H1 (cell line): ENCODE measurements around the gene TMEM170A. TPM values are rescaled to one million over a fixed set of nuclear protein-coding genes. Genes with fewer than 3 reads are reported as not detected.

ENCODE experiments used
- CTCF ChIA-PET: fragments of 300-600 bp; sonication (Branson Sonifier 250); formaldehyde crosslinking; loops from one replicate; lab custom pipeline; 2021; ENCODE audit not compliant: partially characterized antibody; lab: Charles Lee
- POLR2A ChIA-PET: fragments of 300-600 bp; sonication (Branson Sonifier 250); formaldehyde crosslinking; loops from one replicate; lab custom pipeline; 2021; ENCODE audit warnings: inconsistent platforms; ENCODE audit not compliant: partially characterized antibody; lab: Charles Lee
- DNase-seq, 2 experiments: peaks; one replicate each; pipeline versions ENCODE4 v3.0.0 to v3.0.0-alpha.2; 2010 to 2022; ENCODE audit warnings: low spot score in 2 of 2, low read depth in 1 of 2, mixed read lengths in 1 of 2
- FAIRE-seq: peaks from 2 replicates; lab custom pipeline; 2011; peaks lifted over from hg19 to GRCh38; lab: Jason Lieb, UNC
- H2AFZ ChIP-seq: 2 replicates; pipeline ENCODE4 v1.8.1; 2012; ENCODE audit warnings: low read length, inconsistent platforms
- H2AK5ac ChIP-seq: 2 replicates; pipeline ENCODE4 v1.6.1; 2013; ENCODE audit warnings: low read depth, low read length
- H2BK120ac ChIP-seq: replicated peaks from 2 replicates; pipeline ENCODE3; 2013; ENCODE audit warnings: low read depth, low read length, inconsistent platforms
- H2BK12ac ChIP-seq: 2 replicates; pipeline ENCODE4 v1.6.1; 2013; ENCODE audit warnings: low read depth, low read length
- H2BK15ac ChIP-seq: 2 replicates; pipeline ENCODE4 v1.6.1; 2013; ENCODE audit warnings: low read length
- H2BK20ac ChIP-seq: 2 replicates; pipeline ENCODE4 v1.6.1; 2013; ENCODE audit warnings: low read length
- H2BK5ac ChIP-seq: 2 replicates; pipeline ENCODE4 v1.6.1; 2013; ENCODE audit warnings: low read depth, low read length
- H3K14ac ChIP-seq: 2 replicates; pipeline ENCODE4 v1.6.1; 2013; ENCODE audit warnings: inconsistent platforms; ENCODE audit not compliant: insufficient read length
- H3K18ac ChIP-seq: 2 replicates; pipeline ENCODE4 v1.6.1; 2013; ENCODE audit warnings: low read length; ENCODE audit errors: extremely low read depth
- H3K23ac ChIP-seq: 2 replicates; pipeline ENCODE4 v1.6.1; 2013; ENCODE audit warnings: inconsistent platforms; ENCODE audit not compliant: insufficient read length
- H3K23me2 ChIP-seq: 2 replicates; pipeline ENCODE4 v1.6.1; 2013; ENCODE audit warnings: low read depth, low read length
- H3K27ac ChIP-seq: 2 replicates; pipeline ENCODE4 v1.6.1; 2011; ENCODE audit warnings: low read depth, low read length, inconsistent platforms
- H3K27me3 ChIP-seq, 4 experiments: replicated peaks in 1 of 4; 1 replicate in 1 of 4; 2 replicates in 3 of 4; pipeline versions ENCODE4 v1.6.1 to v1.8.1; 2011 to 2013; ENCODE audit warnings: low read length in 3 of 4, mild to moderate bottlenecking in 3 of 4, inconsistent platforms in 2 of 4, mixed read lengths in 2 of 4, moderate library complexity in 1 of 4; ENCODE audit not compliant: control insufficient read depth in 3 of 4, insufficient read depth in 3 of 4; ENCODE audit errors: extremely low read depth in 1 of 4
- H3K36me3 ChIP-seq, 4 experiments: 2 replicates each; pipeline versions ENCODE4 v1.6.1 to v1.8.1; 2011 to 2013; ENCODE audit warnings: mild to moderate bottlenecking in 4 of 4, low read length in 3 of 4, moderate library complexity in 2 of 4, control low read depth in 1 of 4, inconsistent platforms in 1 of 4; ENCODE audit not compliant: insufficient read depth in 4 of 4, control insufficient read depth in 2 of 4
- H3K4ac ChIP-seq: replicated peaks from 2 replicates; pipeline ENCODE3; 2013; ENCODE audit warnings: low read length, low read depth, mixed read lengths, inconsistent platforms; ENCODE audit not compliant: insufficient read length
- H3K4me1 ChIP-seq, 4 experiments: replicated peaks in 1 of 4; 1 replicate in 1 of 4; 2 replicates in 3 of 4; pipeline versions ENCODE4 v1.6.1 to v1.8.1; 2011 to 2013; ENCODE audit warnings: low read length in 3 of 4, inconsistent platforms in 2 of 4, mixed read lengths in 1 of 4; ENCODE audit not compliant: insufficient read depth in 4 of 4, control insufficient read depth in 3 of 4
- H3K4me2 ChIP-seq, 2 experiments: 2 replicates each; pipeline versions ENCODE4 v1.6.1 to v1.8.1; 2011 to 2013; ENCODE audit warnings: low read depth in 2 of 2, low read length in 2 of 2, control low read depth in 1 of 2, inconsistent platforms in 1 of 2, mild to moderate bottlenecking in 1 of 2; ENCODE audit not compliant: insufficient read depth in 1 of 2
- H3K4me3 ChIP-seq, 4 experiments: fragments of 200-600, 300-600 bp in 1 of 4; sonication (generic), shearing (Covaris generic), sonication (Bioruptor Twin) in 1 of 4; 2 replicates each; pipeline versions ENCODE4 v1.5.1 to v1.8.1; 2011 to 2016; ENCODE audit warnings: low read length in 4 of 4, low read depth in 3 of 4, control low read depth in 2 of 4, inconsistent platforms in 2 of 4, mild to moderate bottlenecking in 2 of 4, mixed read lengths in 1 of 4, moderate library complexity in 1 of 4; ENCODE audit not compliant: insufficient read depth in 2 of 4; ENCODE audit errors: extremely low read depth in 1 of 4
- H3K56ac ChIP-seq: replicated peaks from 2 replicates; pipeline ENCODE3; 2013; ENCODE audit warnings: low read depth, mild to moderate bottlenecking, mixed read lengths, low read length, inconsistent platforms; ENCODE audit not compliant: insufficient read length
- H3K79me1 ChIP-seq: 2 replicates; pipeline ENCODE4 v1.6.1; 2013; ENCODE audit warnings: low read depth, low read length, control low read depth
- H3K79me2 ChIP-seq, 2 experiments: 2 replicates each; pipeline versions ENCODE4 v1.6.1 to v1.8.1; 2012 to 2013; ENCODE audit warnings: low read length in 2 of 2, mild to moderate bottlenecking in 2 of 2, inconsistent platforms in 1 of 2; ENCODE audit not compliant: insufficient read depth in 2 of 2, control insufficient read depth in 1 of 2
- H3K9ac ChIP-seq, 4 experiments: replicated peaks in 1 of 4; 1 replicate in 1 of 4; 2 replicates in 3 of 4; pipeline versions ENCODE4 v1.6.1 to v1.8.1; 2011 to 2013; ENCODE audit warnings: low read depth in 3 of 4, low read length in 3 of 4, control low read depth in 2 of 4, mild to moderate bottlenecking in 2 of 4, moderate library complexity in 2 of 4, inconsistent platforms in 1 of 4; ENCODE audit errors: extremely low read depth in 1 of 4
- H3K9me3 ChIP-seq, 2 experiments: 2 replicates each; pipeline versions ENCODE4 v1.6.1 to v1.8.1; 2012 to 2013; ENCODE audit warnings: mild to moderate bottlenecking in 2 of 2, moderate library complexity in 2 of 2, control low read depth in 1 of 2, inconsistent platforms in 1 of 2, low read depth in 1 of 2, low read length in 1 of 2, mixed read lengths in 1 of 2; ENCODE audit not compliant: insufficient read depth in 2 of 2
- H4K20me1 ChIP-seq, 2 experiments: replicated peaks in 1 of 2; 2 replicates each; pipeline versions ENCODE3 to v1.8.1; 2011 to 2013; ENCODE audit warnings: inconsistent platforms in 2 of 2, low read length in 2 of 2, mild to moderate bottlenecking in 1 of 2; ENCODE audit not compliant: insufficient read depth in 2 of 2, control insufficient read depth in 1 of 2
- H4K5ac ChIP-seq: 2 replicates; pipeline ENCODE4 v1.6.1; 2013; ENCODE audit warnings: low read length, low read depth, mixed read lengths, inconsistent platforms; ENCODE audit not compliant: insufficient read length
- H4K8ac ChIP-seq: 2 replicates; pipeline ENCODE4 v1.8.0; 2013; ENCODE audit warnings: mild to moderate bottlenecking, moderate library complexity, low read length, inconsistent platforms; ENCODE audit not compliant: insufficient read depth; ENCODE audit errors: extremely low read depth
- H4K91ac ChIP-seq: replicated peaks from 2 replicates; pipeline ENCODE3; 2013; ENCODE audit warnings: low read length, mixed read lengths, inconsistent platforms; ENCODE audit not compliant: insufficient read length
- ASH2L ChIP-seq: fragments of 200-600, 300-600 bp; sonication (generic); IDR thresholded peaks from one replicate; pipeline ENCODE4 v1.7.1; 2017; ENCODE audit warnings: low read length
- EZH2 ChIP-seq: fragments of 200-600 bp; sonication (generic); IDR thresholded peaks from 2 replicates; pipeline ENCODE4 v1.7.1; 2012; ENCODE audit warnings: low read depth, mild to moderate bottlenecking, moderate library complexity, low read length, inconsistent platforms; ENCODE audit not compliant: severe bottlenecking
- HDAC2 ChIP-seq, 2 experiments: fragments of 300-600 bp in 1 of 2; sonication (generic) in 1 of 2; IDR thresholded peaks; 2 replicates each; pipeline ENCODE4 v1.6.1; 2011 to 2012; ENCODE audit warnings: low read depth in 2 of 2, low read length in 2 of 2, mild to moderate bottlenecking in 2 of 2, moderate library complexity in 2 of 2, borderline replicate concordance in 1 of 2, inconsistent platforms in 1 of 2
- MAFK ChIP-seq: IDR thresholded peaks from 2 replicates; pipeline ENCODE4 v1.6.1; 2012; ENCODE audit warnings: low read depth, mild to moderate bottlenecking, improper control_type of control experiment, low read length
- RAD21 ChIP-seq, 2 experiments: IDR thresholded peaks in 1 of 2; conservative IDR thresholded peaks in 1 of 2; 2 replicates each; pipeline ENCODE4 v1.6.1; 2011; ENCODE audit warnings: low read depth in 2 of 2, low read length in 2 of 2, improper control_type of control experiment in 1 of 2, inconsistent platforms in 1 of 2, mild to moderate bottlenecking in 1 of 2, moderate library complexity in 1 of 2
- RFX5 ChIP-seq: IDR thresholded peaks from 2 replicates; pipeline ENCODE4 v1.6.1; 2011; ENCODE audit warnings: low read depth, low read length, improper control_type of control experiment, borderline replicate concordance
- RNF2 ChIP-seq: fragments of 200-900, 300-1000 bp; sonication (generic); IDR thresholded peaks from 2 replicates; pipeline ENCODE4 v1.7.1; 2016; ENCODE audit warnings: borderline replicate concordance, low read depth, mild to moderate bottlenecking, antibody characterized with exemption, low read length; ENCODE audit not compliant: poor library complexity, severe bottlenecking; ENCODE audit errors: missing control alignments
- SP2 ChIP-seq: IDR thresholded peaks from 2 replicates; pipeline ENCODE4 v1.6.1; 2012; ENCODE audit warnings: mild to moderate bottlenecking, low read length, inconsistent platforms
- SUZ12 ChIP-seq: fragments of 200-600 bp; sonication (generic); IDR thresholded peaks from 2 replicates; pipeline ENCODE4 v1.6.1; 2012; ENCODE audit warnings: mild to moderate bottlenecking, inconsistent platforms, low read length, moderate library complexity, mixed read lengths
- WGBS, 2 experiments: shearing (Covaris generic) in 1 of 2; methylation state at CpG; one replicate each; pipeline versions ENCODE4 v1.1.6 to v1.1.7; 2013 to 2015; ENCODE audit warnings: low lambda C conversion rate in 2 of 2, mixed read lengths in 2 of 2, inconsistent platforms in 1 of 2, low coverage in 1 of 2, missing lambda C conversion rate in 1 of 2; ENCODE audit not compliant: insufficient replicate concordance in 2 of 2, insufficient coverage in 1 of 2, insufficient read length in 1 of 2; ENCODE audit errors: extremely low coverage in 1 of 2, missing lambda C conversion rate in 1 of 2; 5-methylcytosine and 5-hydroxymethylcytosine counted together
- polyA plus RNA-seq, 7 experiments: library from polyadenylated mRNA; depleted of rRNA in 3 of 7; stranded (reverse) in 5 of 7; unstranded in 2 of 7; fragments of >200 nt in 5 of 7; fragments of 200-250 nt in 2 of 7; gene quantifications; 1 replicate in 5 of 7; 2 replicates in 1 of 7; 4 replicates in 1 of 7; pipeline versions ENCODE4 v1.2.1 to v1.2.3, GENCODE V29; 2011 to 2013; ENCODE audit warnings: missing spikeins in 2 of 7, mixed read lengths in 2 of 7
- total RNA-seq: library from RNA; stranded (reverse); fragmentation: NEBNext Ultra II Directional; extraction: Animal tissue kit (Norgen Biotek cat#: 25700); gene quantifications from 2 replicates; pipeline ENCODE4 v1.2.1, GENCODE V29; 2021

Gene TMEM170A
- total and polyA plus RNA-seq, 2 of the 8 experiments (the other 6 are each of a cell fraction or from before 2014, with no cell fraction given): 22.9 to 56.6 TPM

DNA sequence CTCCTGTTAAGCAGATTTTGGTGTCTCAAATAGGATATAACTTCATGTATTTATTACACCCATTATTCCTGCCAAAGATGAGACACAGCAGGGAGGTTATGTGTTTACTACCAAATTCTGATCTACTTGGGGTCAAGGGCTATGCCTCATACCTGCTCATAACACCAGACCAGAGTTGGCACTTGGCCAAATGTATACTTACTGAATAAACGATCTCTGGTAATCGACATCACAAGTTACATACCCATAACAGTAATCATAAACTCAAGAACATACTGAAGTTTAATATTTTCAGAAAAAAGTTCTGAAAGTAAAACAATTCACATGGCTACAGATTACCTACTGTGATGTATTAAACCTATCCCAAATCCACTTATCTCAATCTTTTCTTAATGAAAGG, 2.9 kb downstream of the TMEM170A start:
- CTCF ChIA-PET: no interaction called here
- H4K20me1 ChIP-seq: peaks cover 10 to 26% of the 10 kb centered on the region in 2 experiments
- no peak for FAIRE-seq

More for the DNA sequence above, 2.9 kb downstream of the TMEM170A start:
- Histone ChIP-seq H2AK5ac (no peak overlapping the region), H2BK120ac (no peak overlapping the region), H3K36me3 (no peaks in the 10 kb centered on the region), H3K4me2 (no peak overlapping the region), H4K8ac (no peak overlapping the region), H3K23ac (no peak overlapping the region), H3K27ac (no peak overlapping the region), H4K5ac (no peak overlapping the region), H3K79me2 (peaks cover 11 to 68% of the 10 kb centered on the region in 2 experiments), H2BK15ac (no peak overlapping the region), H3K18ac (no peak overlapping the region), H2AFZ (no peak overlapping the region), H2BK12ac (no peak overlapping the region), H4K91ac (no peak overlapping the region), H3K9ac (no peak overlapping the region), H2BK20ac (no peak overlapping the region), H2BK5ac (no peak overlapping the region), H3K4me1 (peaks cover 3 to 6% (median 4%) of the 10 kb centered on the region in 4 experiments; a peak in 6 of 7 replicates), H3K79me1 (peaks cover 11% of the 10 kb centered on the region), H3K4ac (no peak overlapping the region), H3K56ac (no peak overlapping the region), H3K23me2 (0 out of 2 replicates have a peak, but pooled peaks cover 1% of the 10 kb centered on the region), H3K9me3 (no peaks in the 10 kb centered on the region), H3K27me3 (no peaks in the 10 kb centered on the region), H3K14ac (no peak overlapping the region), H3K4me3 (no peak overlapping the region)
- no peak for DNase-seq
- POLR2A ChIA-PET: no interaction called here
- TF ChIP-seq EZH2: no peak
- TF ChIP-seq SP2: no peak
- no peak for TF ChIP-seq HDAC2 (IDR thresholded peaks at IDR 0.05; ENCODE audit: borderline replicate concordance in 1 of 2, low read depth in 2 of 2, low read length in 2 of 2)
- TF ChIP-seq MAFK: no peak
- TF ChIP-seq RFX5: no peak
- no peak for TF ChIP-seq RNF2
- no peak for TF ChIP-seq ASH2L
- TF ChIP-seq RAD21 (IDR thresholded peaks at IDR 0.05 in 1 of 2, conservative IDR thresholded peaks at IDR 0.05 in 1 of 2; ENCODE audit: low read depth in 2 of 2, low read length in 2 of 2): no peak
- TF ChIP-seq SUZ12: no peak
- 89% methylated on average over 2 of the region's 2 CpGs; no CpG with 5 or more reads in 1 of the 2 experiments for WGBS, 2 experiments
